ENCODE results near the gene ITGA1. TPM values are rescaled to one million over a fixed set of nuclear protein-coding genes. Genes with fewer than 3 reads are reported as not detected.

ITGA1 gene
- total RNA-seq, 4 donors from 2014 or later = 219 to 326 (median 240) TPM

DNA sequence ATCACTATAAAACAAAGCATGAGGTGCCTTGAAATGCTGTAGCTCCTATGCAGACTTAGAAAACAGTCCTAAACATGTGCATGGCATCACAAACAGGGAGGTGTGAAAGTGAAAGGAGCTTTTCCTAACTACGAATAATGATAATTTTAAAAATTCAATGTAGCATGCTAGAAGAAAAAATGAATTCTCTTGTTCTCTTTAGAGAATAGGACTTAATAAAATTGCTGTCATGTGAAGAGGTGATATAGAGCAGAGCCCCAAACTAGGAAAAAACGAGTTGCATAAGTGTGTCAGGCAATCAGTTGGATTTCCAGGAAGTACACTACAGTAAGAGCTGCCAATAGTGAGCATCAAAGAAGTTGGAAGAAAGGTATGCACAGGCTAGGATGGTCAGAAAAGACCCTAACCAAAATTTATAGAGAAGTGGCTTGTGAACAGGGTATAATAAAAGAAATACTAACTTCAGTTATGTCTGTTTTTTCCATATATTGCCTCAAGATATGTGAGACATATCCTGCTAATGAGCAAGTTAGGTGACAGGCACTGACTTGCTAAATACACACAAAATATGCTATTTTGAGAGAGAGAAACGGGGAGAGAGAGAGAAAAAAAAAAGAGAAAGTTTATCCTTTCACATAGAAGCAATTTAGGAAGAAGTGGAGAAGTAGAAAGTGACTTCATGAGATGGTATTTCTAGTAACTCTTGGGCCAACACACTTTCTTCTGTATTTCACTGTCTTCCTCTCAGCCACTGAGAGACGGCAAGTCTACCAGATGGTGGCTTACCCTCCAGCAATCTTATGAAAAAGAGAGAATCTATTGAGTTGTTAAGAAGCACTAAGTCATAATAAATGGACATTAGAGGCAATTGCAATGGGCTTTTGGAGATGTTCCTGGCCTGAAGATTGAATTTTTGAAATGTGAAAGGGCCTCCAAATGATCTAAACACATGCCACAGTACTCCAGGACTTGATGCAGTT lies 219.5 kb downstream of the ITGA1 start:
- H3K4me1 ChIP-seq = peaks cover 0 to 8% (median 2%) of the 10 kb centered on the region in 3 donors
- no peak overlapping the region for H3K4me3 ChIP-seq
- ATAC-seq = no peak
- no peaks in the 10 kb centered on the region for H3K9me3 ChIP-seq
- H3K36me3 ChIP-seq = peaks cover 0 to 4% of the 10 kb centered on the region in 2 donors
- TF ChIP-seq, protein P1, sequence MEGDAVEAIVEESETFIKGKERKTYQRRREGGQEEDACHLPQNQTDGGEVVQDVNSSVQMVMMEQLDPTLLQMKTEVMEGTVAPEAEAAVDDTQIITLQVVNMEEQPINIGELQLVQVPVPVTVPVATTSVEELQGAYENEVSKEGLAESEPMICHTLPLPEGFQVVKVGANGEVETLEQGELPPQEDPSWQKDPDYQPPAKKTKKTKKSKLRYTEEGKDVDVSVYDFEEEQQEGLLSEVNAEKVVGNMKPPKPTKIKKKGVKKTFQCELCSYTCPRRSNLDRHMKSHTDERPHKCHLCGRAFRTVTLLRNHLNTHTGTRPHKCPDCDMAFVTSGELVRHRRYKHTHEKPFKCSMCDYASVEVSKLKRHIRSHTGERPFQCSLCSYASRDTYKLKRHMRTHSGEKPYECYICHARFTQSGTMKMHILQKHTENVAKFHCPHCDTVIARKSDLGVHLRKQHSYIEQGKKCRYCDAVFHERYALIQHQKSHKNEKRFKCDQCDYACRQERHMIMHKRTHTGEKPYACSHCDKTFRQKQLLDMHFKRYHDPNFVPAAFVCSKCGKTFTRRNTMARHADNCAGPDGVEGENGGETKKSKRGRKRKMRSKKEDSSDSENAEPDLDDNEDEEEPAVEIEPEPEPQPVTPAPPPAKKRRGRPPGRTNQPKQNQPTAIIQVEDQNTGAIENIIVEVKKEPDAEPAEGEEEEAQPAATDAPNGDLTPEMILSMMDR (IDR thresholded peaks at IDR 0.05) = no peak
- H3K27ac ChIP-seq = no peak overlapping the region
- WGBS, 2 donors (ENCODE audit: low coverage in 1 of 2) = 36 to 58% methylated on average over 2 to 4 of the region's 4 CpGs
- no peaks in the 10 kb centered on the region for H3K27me3 ChIP-seq

- H3K27me3 ChIP-seq = no peaks in the 10 kb centered on the region
- H3K4me3 ChIP-seq = no peak overlapping the region
- no peak overlapping the region for H3K27ac ChIP-seq
- peaks cover 0 to under 1% (median 0%) of the 10 kb centered on the region in 3 donors for H3K9me3 ChIP-seq
- WGBS, 2 donors (ENCODE audit: low coverage in 1 of 2) = no CpG with 5 or more reads among the region's 1 CpG
- TF ChIP-seq, protein P1 (IDR thresholded peaks at IDR 0.05) = no peak
- TF ChIP-seq POLR2AphosphoS5 (IDR thresholded peaks at IDR 0.05) = no peak
- ATAC-seq = no peak
- peaks cover 0 to 3% of the 10 kb centered on the region in 2 donors for H3K36me3 ChIP-seq
- peaks cover 0 to 8% (median 2%) of the 10 kb centered on the region in 3 donors for H3K4me1 ChIP-seq
These were observed 221.0 kb downstream of the ITGA1 start for GRCh38 chr5:53008751-53009150.

Small RNA genes lying within 50 kb of the gene (small RNA-seq; reads per million reads assigned to genes)
- 0 to 0.12 (median 0) reads per million in 4 donors for gene B3GNTL1P1

Other genes starting within 250 kb of the ITGA1 start
- 10 to 100 TPM; 49.4 to 78.0 (median 59.0) TPM for gene PELO, start within 50 bp of the ITGA1 start, total RNA-seq
- 10 to 100 TPM in 2 of 4 donors, 1 to 10 TPM in 2; 1.5 to 14.6 (median 10.0) TPM for gene ITGA2, start 201.4 kb downstream of the ITGA1 start, total RNA-seq